GM23338 (cell line): Measurements from ENCODE around the gene HSPG2. TPM values are rescaled to one million over a fixed set of nuclear protein-coding genes. Genes with fewer than 3 reads are reported as not detected.
A peak's percentile ranks its signal among the peaks of the same experiment; 100 is the strongest.

Experiments
- ATAC-seq: fragments of 200-7000 bp; cut with Tn5 transposase; 3 replicates; pipeline ENCODE4 v1.9.1; 2020
- DNase-seq: peaks from one replicate; pipeline ENCODE4 v3.0.0-alpha.2; 2015; ENCODE audit warnings: low spot score
- H2AFZ ChIP-seq: fragments of 200-600 bp; sonication (generic); 2 replicates; pipeline ENCODE4 v1.8.0; 2016; ENCODE audit warnings: antibody characterized with exemption, mild to moderate bottlenecking, moderate library complexity
- H3F3A ChIP-seq: fragments of 200-600 bp; sonication (generic); replicated peaks from 2 replicates; pipeline ENCODE4 v1.8.0; 2017; ENCODE audit warnings: antibody characterized with exemption, mixed run types, low read depth
- H3K27ac ChIP-seq: fragments of 200-600 bp; sonication (generic); 2 replicates; pipeline ENCODE4 v1.6.1; 2016; ENCODE audit warnings: low read depth
- H3K27me3 ChIP-seq: fragments of 200-600 bp; sonication (generic); 2 replicates; pipeline ENCODE4 v1.8.0; 2016; ENCODE audit warnings: mild to moderate bottlenecking, mixed run types, moderate library complexity; ENCODE audit not compliant: insufficient read depth
- H3K36me3 ChIP-seq: fragments of 200-600 bp; sonication (generic); 2 replicates; pipeline ENCODE4 v1.8.0; 2016; ENCODE audit warnings: mild to moderate bottlenecking; ENCODE audit not compliant: insufficient read depth
- H3K4me1 ChIP-seq: fragments of 200-600 bp; sonication (generic); 2 replicates; pipeline ENCODE4 v1.8.0; 2016; ENCODE audit warnings: mild to moderate bottlenecking, moderate library complexity; ENCODE audit not compliant: insufficient read depth
- H3K4me2 ChIP-seq: fragments of 200-600 bp; sonication (generic); 2 replicates; pipeline ENCODE4 v1.7.1; 2017; ENCODE audit warnings: mixed run types
- H3K4me3 ChIP-seq: fragments of 200-600 bp; sonication (generic); 2 replicates; pipeline ENCODE4 v1.6.1; 2016; ENCODE audit warnings: mixed run types
- H3K79me2 ChIP-seq: fragments of 200-600 bp; sonication (generic); replicated peaks from 2 replicates; pipeline ENCODE4 v1.8.0; 2017; ENCODE audit warnings: mild to moderate bottlenecking; ENCODE audit not compliant: insufficient read depth
- H3K9me2 ChIP-seq: fragments of 200-600 bp; sonication (generic); 2 replicates; pipeline ENCODE4 v1.8.0; 2017; ENCODE audit not compliant: insufficient read depth
- H4K20me1 ChIP-seq: fragments of 200-600 bp; sonication (generic); replicated peaks from 2 replicates; pipeline ENCODE4 v1.8.0; 2017; ENCODE audit warnings: mild to moderate bottlenecking; ENCODE audit not compliant: insufficient read depth
- H3K27ac Mint-ChIP-seq: 2 replicates; pipeline ENCODE4 v1.8.0; 2020; ENCODE audit warnings: inconsistent platforms, mild to moderate bottlenecking, moderate library complexity, mixed read lengths
- H3K27me3 Mint-ChIP-seq: 3 replicates; pipeline ENCODE4 v1.8.0; 2022; ENCODE audit warnings: low read depth, mild to moderate bottlenecking, moderate library complexity, mixed read lengths, inconsistent platforms; ENCODE audit not compliant: insufficient read depth, poor library complexity
- H3K36me3 Mint-ChIP-seq: 3 replicates; pipeline ENCODE4 v1.8.0; 2021; ENCODE audit warnings: low read depth, mild to moderate bottlenecking, inconsistent platforms, moderate library complexity, mixed read lengths
- H3K4me1 Mint-ChIP-seq: 3 replicates; pipeline ENCODE4 v1.8.0; 2020; ENCODE audit warnings: mild to moderate bottlenecking, inconsistent platforms, mixed read lengths
- H3K4me3 Mint-ChIP-seq: 3 replicates; pipeline ENCODE4 v1.8.0; 2021; ENCODE audit warnings: moderate library complexity, mild to moderate bottlenecking, inconsistent platforms, mixed read lengths
- H3K9me3 Mint-ChIP-seq: 3 replicates; pipeline ENCODE4 v1.8.0; 2020; ENCODE audit warnings: moderate library complexity, mild to moderate bottlenecking, inconsistent platforms, mixed read lengths
- ZNF462 ChIP-seq: fragments of 250-450 bp; sonication (Bioruptor Pico); IDR thresholded peaks from 2 replicates; pipeline ENCODE4 v1.5.0; 2020; ENCODE audit warnings: mild to moderate bottlenecking, moderate library complexity
- polyA plus RNA-seq: library from polyadenylated mRNA; unstranded; fragments of >200 nt; fragmentation: Nextera tagmentation; extraction: Ambion mirVana; gene quantifications from 2 replicates; pipeline ENCODE4 v1.2.1, GENCODE V29; 2016
- total RNA-seq: library from RNA; depleted of rRNA; stranded (reverse); fragments of >200 nt; shearing (Covaris generic); gene quantifications from 2 replicates; pipeline ENCODE4 v1.2.3, GENCODE V29; 2014

Gene HSPG2
- total and polyA plus RNA-seq, 2 experiments from 2014 or later: 14.9 to 70.8 TPM

GRCh38 chr1:21820597-21821232, 116.4 kb downstream of the HSPG2 start (continued):
- TF ChIP-seq ZNF462 (CRISPR knock-in tag): no peak

- Histone ChIP-seq H3K27me3 (peaks cover 2% of the 10 kb centered on the region; the same call in 1 of the 2 replicates), H4K20me1 (no peaks in the 10 kb centered on the region; the same call in 1 of the 2 replicates), H3K79me2 (no peaks in the 10 kb centered on the region), H3K27ac (no peak overlapping the region), H3K4me2 (no peak overlapping the region), H3F3A (peaks cover 11% of the 10 kb centered on the region; the same call in 1 of the 2 replicates), H2AFZ (no peak overlapping the region), H3K36me3 (no peaks in the 10 kb centered on the region), H3K4me3 (no peak overlapping the region), H3K4me1 (peaks cover 3% of the 10 kb centered on the region; the same call in 1 of the 2 replicates), H3K9me2 (no peaks in the 10 kb centered on the region)
- H3K27me3 Mint-ChIP-seq: peaks cover 3% of the 10 kb centered on the region
- ATAC-seq: peak; percentile 15
- peaks cover 8% of the 10 kb centered on the region; the same call in 2 of the 3 replicates for H3K36me3 Mint-ChIP-seq
- H3K4me1 Mint-ChIP-seq: peaks cover 24% of the 10 kb centered on the region
- H3K9me3 Mint-ChIP-seq: no peaks in the 10 kb centered on the region; the same call in 2 of the 3 replicates
- peak; percentile 81 for DNase-seq
- no peak overlapping the region for H3K4me3 Mint-ChIP-seq
- H3K27ac Mint-ChIP-seq: no peak overlapping the region
- TF ChIP-seq ZNF462 (CRISPR knock-in tag): no peak
These were observed 118.5 kb downstream of the HSPG2 start for GRCh38 chr1:21818656-21819055.
